GM21526 (cell line): ENCODE measurements around the gene SIK3.

Experiments used
- ATAC-seq: cut with Tn5 transposase; IDR thresholded peaks from one replicate; pipeline ENCODE4 v1.9.1; 2021; ENCODE audit warnings: moderate library complexity; ENCODE audit not compliant: unreplicated experiment, low FRiP score

Gene SIK3

DNA sequence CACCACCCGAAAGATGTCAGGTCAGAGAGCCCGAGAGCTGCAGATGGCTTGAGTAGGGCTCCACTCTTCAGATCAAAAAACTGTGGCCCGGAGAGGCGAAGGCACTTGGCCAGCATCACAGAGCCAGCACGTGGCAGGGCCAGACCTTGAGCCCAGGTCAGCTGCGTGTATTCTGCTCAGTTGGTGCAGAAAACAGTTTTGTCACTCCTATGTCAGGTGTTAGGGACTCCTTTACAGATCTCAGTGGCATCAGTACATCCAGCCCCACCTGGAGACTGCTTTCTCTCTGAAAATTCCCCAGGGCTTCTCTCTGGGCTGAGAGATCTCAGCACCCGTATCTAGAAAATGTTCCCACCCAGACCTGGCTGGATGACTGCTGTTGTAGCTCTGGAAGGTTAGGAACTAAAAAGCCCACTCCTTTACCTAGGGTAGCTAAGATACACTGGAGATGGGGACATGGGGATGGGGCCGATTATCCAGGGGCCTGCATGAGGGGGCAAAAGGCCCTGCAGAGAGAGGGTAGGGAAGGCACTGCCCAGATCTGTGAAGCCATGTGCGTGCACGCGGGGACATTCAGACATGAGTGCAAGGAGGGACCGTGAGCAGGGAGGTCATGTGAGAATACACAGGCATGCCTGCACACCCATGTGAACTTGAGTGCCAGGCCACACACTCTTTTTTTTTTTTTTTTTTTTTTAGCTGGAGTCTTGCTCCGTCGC lies 264.3 kb downstream of the SIK3 start:
- no peak for ATAC-seq

DNA sequence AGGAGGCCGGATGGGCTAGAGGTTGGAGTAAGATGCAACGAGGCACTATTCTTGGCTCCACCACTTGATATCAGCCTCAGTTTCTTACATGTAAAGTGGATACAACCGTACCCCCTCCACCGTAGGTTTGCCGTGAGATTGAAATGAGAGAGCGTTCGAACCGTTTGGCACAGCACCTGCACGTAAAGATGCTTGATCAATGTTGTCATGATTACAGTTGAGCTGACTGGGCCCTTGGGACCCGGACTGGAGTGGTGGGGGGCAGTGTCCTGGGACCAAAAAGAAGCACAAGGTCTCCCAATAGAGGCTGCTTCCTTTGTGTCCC lies 264.8 kb downstream of the SIK3 start:
- no peak for ATAC-seq

DNA sequence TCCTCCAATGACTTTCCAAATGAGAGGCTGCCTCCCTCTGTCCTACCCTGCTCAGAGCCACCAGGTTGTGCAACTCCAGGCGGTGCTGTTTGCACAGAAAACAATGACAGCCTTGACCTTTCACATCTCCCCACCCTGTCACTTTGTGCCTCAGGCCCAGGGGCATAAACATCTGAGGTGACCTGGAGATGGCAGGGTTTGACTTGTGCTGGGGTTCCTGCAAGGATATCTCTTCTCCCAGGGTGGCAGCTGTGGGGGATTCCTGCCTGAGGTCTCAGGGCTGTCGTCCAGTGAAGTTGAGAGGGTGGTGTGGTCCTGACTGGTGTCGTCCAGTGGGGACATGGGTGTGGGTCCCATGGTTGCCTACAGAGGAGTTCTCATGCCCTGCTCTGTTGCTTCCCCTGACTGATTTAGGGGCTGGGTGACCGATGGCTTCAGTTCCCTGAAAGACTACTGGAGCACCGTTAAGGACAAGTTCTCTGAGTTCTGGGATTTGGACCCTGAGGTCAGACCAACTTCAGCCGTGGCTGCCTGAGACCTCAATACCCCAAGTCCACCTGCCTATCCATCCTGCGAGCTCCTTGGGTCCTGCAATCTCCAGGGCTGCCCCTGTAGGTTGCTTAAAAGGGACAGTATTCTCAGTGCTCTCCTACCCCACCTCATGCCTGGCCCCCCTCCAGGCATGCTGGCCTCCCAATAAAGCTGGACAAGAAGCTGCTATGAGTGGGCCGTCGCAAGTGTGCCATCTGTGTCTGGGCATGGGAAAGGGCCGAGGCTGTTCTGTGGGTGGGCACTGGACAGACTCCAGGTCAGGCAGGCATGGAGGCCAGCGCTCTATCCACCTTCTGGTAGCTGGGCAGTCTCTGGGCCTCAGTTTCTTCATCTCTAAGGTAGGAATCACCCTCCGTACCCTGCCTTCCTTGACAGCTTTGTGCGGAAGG lies 265.6 kb downstream of the SIK3 start:
- ATAC-seq = no peak

DNA sequence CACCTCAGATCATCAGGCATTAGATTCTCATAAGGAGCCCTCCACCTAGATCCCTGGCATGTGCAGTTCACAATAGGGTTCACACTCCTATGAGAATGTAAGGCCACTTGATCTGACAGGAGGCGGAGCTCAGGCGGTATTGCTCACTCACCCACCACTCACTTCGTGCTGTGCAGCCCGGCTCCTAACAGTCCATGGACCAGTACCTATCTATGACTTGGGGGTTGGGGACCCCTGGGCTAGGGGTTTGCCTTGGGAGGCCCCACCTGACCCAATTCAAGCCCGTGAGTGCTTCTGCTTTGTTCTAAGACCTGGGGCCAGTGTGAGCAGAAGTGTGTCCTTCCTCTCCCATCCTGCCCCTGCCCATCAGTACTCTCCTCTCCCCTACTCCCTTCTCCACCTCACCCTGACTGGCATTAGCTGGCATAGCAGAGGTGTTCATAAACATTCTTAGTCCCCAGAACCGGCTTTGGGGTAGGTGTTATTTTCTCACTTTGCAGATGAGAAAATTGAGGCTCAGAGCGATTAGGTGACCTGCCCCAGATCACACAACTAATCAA lies 266.4 kb downstream of the SIK3 start:
- ATAC-seq = no peak

DNA sequence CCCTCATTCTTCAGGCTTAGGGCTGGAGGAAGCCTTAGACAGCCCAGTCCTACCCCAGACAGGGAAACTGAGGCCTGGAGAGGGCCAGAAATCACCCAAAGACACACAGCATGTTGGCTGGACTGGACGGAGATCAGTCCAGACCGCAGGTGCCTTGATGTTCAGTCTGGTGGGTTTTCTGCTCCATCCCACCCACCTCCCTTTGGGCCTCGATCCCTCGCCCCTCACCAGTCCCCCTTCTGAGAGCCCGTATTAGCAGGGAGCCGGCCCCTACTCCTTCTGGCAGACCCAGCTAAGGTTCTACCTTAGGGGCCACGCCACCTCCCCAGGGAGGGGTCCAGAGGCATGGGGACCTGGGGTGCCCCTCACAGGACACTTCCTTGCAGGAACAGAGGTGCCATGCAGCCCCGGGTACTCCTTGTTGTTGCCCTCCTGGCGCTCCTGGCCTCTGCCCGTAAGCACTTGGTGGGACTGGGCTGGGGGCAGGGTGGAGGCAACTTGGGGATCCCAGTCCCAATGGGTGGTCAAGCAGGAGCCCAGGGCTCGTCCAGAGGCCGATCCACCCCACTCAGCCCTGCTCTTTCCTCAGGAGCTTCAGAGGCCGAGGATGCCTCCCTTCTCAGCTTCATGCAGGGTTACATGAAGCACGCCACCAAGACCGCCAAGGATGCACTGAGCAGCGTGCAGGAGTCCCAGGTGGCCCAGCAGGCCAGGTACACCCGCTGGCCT lies 267.9 kb downstream of the SIK3 start:
- no peak for ATAC-seq

DNA sequence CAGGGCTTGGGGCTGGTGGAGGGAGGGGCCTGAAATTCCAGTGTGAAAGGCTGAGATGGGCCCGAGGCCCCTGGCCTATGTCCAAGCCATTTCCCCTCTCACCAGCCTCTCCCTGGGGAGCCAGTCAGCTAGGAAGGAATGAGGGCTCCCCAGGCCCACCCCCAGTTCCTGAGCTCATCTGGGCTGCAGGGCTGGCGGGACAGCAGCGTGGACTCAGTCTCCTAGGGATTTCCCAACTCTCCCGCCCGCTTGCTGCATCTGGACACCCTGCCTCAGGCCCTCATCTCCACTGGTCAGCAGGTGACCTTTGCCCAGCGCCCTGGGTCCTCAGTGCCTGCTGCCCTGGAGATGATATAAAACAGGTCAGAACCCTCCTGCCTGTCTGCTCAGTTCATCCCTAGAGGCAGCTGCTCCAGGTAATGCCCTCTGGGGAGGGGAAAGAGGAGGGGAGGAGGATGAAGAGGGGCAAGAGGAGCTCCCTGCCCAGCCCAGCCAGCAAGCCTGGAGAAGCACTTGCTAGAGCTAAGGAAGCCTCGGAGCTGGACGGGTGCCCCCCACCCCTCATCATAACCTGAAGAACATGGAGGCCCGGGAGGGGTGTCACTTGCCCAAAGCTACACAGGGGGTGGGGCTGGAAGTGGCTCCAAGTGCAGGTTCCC lies 268.6 kb downstream of the SIK3 start, which contains the start of gene APOC3:
Gene APOC3, plus strand, starts transcription at position 383 of the 659 bp plus-strand sequence. CDS start 676 bp downstream, outside the sequence.
- ATAC-seq = no peak

DNA sequence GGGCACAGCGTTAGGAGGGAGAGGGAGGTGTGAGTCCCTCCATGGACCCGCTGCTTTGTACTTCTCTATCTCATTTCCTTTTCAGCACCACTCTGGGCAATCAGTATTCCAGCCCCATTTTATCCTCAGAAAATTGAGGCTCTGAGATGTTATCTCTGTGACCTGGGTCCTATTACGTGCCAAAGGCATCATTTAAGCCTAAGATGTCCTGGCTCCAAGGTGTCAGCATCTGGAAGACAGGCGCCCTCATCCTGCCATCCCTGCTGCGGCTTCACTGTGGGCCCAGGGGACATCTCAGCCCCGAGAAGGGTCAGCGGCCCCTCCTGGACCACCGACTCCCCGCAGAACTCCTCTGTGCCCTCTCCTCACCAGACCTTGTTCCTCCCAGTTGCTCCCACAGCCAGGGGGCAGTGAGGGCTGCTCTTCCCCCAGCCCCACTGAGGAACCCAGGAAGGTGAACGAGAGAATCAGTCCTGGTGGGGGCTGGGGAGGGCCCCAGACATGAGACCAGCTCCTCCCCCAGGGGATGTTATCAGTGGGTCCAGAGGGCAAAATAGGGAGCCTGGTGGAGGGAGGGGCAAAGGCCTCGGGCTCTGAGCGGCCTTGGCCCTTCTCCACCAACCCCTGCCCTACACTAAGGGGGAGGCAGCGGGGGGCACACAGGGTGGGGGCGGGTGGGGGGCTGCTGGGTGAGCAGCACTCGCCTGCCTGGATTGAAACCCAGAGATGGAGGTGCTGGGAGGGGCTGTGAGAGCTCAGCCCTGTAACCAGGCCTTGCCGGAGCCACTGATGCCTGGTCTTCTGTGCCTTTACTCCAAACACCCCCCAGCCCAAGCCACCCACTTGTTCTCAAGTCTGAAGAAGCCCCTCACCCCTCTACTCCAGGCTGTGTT lies 269.4 kb downstream of the SIK3 start:
- ATAC-seq = no peak

DNA sequence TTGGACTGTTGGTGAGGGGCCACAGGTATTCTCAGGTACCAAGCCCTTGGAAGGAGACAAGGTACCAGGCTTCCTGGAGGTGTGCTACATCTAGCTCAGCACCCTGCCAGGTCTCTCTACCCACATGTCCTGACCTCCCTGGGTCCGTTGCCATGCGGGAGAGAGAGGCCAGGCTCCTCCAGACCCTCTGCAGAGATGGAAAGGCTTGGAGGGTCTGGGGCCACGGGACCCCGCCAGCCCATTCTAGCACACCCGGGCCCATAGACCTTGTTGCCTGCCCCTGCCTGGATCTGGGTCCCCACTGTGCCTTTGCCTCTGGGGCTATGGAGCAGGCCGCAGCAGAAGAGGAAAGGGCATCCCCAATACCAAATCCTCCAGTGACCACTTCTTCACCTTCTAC lies 270.8 kb downstream of the SIK3 start:
- no peak for ATAC-seq

DNA sequence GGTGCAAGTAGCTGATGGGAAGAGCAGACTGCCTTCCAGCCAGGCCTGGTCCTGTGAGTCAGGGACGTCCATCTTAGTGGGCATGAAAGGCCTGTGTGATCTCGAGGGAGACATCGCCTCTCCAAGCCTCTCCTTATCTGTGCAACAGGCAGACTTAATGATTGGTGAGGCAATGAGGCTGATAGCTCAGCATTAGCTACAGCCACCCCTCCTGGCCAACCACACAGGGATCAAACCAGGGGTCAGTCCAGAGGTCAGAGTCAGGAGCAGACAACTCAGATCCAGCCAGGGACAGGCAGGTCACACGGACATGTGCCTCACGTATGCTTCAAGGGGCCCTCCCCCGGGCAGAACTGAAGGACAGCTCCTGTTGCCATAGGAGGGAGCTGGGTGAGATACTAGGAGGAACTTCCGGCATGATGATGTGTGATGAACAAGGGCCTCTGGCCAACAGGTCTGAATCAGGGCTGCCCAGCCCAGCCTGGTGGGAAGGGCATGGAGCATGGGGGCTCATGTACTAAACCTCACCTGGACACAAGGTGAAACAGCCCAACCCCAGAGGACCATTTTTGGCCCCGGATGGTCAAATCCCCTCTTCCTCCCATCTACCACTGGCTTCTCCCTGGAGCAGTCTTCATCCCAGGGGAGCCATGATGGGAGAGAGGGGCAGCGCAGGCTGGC lies 271.3 kb downstream of the SIK3 start:
- ATAC-seq = no peak

DNA sequence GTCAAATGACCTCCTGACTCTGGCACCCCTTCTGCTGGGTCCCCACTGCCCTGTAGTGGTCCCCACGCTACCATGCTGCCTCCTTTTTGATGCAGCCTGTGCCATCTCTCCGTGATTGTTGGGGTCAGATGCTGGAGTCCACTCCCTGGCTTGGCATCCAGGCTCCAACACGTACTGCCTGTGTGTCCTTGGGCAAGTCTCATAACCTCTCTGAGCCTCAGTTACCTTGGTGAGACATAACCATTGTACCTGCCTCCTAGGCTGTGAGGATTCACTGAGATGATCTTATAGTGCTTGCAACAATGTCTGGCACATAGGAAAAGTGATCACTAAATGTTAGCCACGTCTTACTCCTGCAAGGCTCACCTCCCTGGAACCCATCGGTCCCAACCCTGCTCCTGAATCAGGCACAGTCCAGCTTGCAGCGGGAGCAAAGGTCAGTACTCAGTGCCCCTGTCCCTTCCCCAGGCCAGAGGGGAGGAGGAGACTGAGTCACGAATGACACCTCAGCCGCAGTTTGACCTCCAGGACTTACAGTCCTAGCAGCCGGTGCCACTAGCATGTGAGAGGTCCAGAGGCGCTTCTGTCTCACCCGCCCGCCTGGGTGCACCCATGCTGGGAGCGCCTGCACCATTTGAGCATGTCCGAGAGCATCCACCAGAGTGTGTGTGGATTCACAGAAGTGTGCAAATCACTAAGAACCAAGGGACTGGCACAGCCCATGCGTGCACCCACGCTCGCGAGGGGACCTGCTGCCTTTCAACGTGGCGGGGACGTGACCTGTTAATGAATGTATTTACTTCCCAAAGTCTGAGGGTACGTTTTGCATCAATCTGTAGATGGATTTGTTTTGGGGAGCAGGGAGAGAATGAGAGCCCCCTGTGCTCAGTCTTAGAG lies 272.1 kb downstream of the SIK3 start:
- no peak for ATAC-seq

DNA sequence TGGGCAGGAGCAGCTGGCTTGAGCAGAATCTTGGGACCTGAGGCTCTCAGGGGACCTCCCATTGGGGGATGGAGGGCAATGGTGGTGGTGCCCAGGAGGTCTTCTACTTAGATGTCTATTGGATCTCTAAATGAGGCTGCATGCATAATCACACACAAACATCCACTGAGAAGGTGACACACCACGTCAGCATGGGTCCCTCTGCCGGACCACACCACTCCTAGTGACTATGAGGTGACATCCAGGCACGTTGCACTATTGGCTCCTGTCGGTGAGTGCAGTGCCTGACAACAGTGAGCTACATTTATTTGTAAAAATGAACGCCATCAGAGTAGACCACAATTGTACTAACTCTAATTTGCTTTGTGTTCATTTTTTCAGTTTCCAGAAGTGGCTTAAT lies 272.8 kb downstream of the SIK3 start:
- no peak for ATAC-seq

DNA sequence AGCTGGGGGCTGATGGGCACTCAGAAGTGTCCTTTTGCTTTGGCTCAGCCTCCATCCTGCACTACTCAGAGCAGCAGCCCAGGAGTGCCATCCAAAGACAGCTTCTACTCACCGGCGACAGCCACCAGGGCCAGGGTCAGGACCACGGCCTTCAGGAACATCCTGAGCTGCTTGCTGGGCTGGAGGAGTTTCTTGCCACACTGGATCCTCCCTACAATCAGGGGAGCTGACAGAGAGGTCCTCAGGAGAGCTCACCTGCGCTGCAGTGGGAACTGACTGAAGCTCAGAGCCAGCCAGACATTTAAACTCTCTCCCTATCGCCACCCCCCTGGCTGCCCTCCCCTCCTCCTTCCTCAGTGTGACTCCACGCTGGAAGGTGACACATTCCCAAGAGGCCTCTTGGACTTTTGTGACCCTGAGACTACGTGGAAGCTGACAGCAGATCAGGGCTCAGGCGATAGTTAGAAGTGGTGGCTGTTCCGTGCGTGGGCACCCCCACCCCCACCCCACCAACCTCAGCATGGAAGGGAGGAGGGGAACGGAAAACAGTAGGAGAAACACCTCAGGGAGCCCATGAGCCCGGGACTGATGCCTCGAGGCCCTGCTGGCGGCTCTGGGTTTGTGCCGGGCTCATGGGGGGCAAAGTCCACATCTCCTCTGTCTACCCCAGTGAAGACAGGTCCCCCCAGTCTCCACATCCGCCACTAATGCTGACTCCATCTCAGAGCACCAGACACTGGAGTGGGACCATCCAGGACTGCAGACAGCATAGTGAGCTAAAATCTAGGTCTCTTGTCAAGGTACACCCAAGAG lies 275.0 kb downstream of the SIK3 start, which contains the start of gene APOA4:
Gene APOA4, minus strand, starts transcription at position 274 of the 813 bp plus-strand sequence. Its CDS starts 113 bp downstream, at position 161.
- no peak for ATAC-seq

DNA sequence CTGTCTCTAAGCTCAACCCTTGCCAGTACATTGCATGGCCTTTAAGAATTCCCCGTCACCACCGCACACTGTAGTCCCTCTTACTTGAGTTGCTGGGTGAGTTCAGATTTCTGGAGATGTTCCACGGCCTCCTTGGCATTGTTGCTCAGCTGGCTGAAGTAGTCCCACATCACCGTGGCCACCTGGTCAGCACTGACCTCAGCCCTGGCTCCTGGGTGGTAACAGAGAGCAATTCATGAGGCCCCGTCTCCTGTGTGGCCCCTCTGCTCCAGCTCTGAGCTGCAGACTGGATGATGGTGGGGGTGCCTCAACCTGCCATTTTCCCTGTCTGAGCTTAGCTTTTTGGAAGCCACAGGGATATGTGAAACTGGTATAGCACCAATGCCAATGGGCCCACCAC lies 275.7 kb downstream of the SIK3 start:
- no peak for ATAC-seq

DNA sequence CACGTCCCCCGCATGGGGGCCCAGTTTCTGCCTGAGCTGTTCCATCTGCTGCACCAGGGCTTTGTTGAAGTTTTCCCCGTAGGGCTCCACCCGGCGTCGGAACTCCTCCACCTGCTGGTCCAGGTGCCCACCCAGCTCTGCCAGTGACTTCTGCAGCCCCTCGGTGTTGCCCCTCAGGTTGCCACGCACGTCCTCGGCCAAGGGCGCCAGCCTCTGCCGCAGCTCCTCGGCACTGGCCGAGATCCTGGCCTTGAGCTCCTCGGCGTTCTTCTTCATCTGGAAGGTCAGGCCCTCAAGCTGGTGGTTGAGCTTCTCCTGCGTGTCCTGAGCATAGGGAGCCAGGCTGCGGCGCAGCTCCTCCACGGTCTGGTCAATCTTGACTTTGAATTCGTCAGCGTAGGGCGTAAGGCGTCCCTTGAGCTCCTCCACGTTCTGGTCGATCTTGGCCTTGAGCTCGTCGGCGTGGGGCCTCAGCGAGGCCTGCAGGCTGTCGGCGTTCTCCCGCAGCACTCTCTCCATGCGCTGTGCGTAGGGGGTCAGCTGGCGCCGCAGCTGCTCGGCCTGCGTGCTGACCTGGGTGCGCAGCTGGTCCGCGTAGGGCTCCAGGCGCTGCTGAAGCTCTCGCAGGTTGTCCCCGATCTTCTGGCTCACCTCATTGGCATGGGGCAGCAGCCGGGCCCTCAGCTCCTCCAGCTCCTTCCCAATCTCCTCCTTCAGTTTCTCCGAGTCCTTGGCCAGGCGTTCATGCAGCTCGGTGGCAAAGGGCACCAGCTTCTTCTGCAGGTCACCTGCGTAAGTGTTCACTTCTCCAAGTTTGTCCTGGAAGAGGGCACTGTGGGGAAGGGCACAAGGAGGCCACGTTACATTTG lies 276.9 kb downstream of the SIK3 start:
- no peak for ATAC-seq

DNA sequence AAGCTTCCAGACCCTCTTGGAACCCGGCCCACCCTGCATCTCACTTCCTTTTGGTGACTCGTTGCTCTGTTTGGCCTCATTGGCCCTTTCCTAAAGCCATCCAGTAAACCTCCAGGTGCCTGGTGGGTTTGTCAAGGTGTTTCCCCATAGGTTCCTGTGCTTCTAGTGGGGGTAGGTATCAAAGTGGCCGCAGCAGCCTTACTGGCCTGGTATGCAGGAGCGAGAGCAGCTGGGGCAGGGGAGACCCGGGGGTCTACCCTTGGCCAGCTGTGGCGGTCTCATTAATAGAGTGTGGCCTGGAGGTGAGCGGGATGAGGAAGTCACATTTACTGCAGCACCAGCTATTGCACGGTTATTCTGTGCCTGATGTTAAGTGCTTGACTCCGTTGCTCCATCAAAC lies 279.2 kb downstream of the SIK3 start:
- no peak for ATAC-seq

DNA sequence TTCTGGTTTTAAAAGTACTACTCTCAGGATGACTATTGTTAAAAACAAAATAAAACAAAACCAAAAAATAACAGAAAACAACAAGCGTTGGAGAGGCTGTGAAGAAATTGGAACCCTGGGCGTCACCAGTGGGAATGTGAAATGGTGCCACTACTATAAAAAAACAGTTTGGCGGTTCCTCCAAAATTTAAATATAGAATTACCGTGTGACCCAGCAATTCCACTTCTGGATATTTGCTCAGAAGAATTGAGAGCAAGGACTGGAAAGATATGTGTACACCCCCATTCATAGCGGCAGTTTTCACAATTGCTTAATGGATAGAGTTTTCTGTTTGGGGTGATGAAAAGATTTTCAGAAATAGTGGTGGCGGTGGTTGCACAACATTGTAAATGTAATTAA lies 283.7 kb downstream of the SIK3 start:
- no peak for ATAC-seq
